CD4-positive, alpha-beta T cell treated with Interleukin-17A for 1 hour (primary cell): ENCODE results near the gene NCR1.
"Not testable (repeated sequence)": the region's sequence is repeated elsewhere in the genome, so short reads cannot be mapped to it uniquely, and the experiment has no call there.

Experiments used
- DNase-seq: peaks from one replicate; pipeline ENCODE4 v3.0.0-alpha.2; 2020

Gene NCR1, protein sequence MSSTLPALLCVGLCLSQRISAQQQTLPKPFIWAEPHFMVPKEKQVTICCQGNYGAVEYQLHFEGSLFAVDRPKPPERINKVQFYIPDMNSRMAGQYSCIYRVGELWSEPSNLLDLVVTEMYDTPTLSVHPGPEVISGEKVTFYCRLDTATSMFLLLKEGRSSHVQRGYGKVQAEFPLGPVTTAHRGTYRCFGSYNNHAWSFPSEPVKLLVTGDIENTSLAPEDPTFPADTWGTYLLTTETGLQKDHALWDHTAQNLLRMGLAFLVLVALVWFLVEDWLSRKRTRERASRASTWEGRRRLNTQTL

DNA sequence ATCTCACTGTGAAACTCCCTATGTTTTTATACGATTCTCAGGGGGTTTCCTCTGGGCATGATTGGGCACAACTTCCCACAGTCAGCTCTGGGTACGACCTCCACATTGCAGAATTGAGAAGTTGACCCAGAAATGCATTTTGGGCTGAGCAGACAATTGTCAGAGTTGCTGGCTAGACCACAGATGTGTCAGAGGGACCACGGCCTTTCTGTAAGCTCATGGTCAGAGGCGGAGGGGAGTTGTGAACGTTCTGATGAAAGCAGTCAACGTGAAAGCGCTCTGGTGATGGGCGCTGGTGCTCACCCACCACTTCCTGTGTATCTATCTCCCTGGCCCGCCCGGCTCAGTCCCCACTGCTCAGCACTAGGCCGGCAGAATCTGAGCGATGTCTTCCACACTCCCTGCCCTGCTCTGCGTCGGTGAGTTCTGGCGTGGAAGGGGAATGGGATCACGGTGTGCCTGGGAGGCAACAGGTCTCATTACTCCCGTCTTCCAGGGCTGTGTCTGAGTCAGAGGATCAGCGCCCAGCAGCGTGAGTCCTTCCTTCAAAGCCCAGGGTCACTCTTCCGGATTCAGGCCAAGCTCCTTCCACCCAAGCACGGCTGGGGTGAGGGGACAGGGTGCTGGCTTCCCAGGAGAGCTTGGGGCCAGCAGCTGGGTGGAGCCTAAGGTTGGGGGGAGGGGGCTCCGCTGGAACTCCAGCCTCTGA lies at the start of gene NCR1:
TSS of gene NCR1 (plus strand) at position 346 of the 709 bp plus-strand sequence. CDS start at position 386, 40 bp downstream.
- DNase-seq = peak; percentile 37

DNA sequence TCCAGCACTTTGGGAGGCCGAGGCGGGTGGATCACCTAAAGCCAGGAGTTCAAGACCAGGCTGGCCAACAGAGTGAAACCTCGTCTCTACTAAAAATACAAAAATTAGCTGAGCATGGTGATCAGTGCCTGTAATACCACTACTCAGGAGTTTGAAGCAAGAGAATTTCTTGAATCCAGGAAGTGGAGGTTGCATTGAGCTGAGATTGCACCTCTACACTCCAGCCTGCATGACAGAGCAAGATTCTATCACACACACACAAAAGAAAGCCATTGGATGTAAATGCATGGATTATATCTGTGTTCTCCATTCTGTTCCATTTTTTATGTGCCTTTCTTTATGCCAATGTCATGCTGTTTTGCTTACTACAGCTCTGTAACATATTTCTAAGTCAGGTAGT lies 47.5 kb upstream of the NCR1 start:
- DNase-seq = not testable (repeated sequence)

DNA sequence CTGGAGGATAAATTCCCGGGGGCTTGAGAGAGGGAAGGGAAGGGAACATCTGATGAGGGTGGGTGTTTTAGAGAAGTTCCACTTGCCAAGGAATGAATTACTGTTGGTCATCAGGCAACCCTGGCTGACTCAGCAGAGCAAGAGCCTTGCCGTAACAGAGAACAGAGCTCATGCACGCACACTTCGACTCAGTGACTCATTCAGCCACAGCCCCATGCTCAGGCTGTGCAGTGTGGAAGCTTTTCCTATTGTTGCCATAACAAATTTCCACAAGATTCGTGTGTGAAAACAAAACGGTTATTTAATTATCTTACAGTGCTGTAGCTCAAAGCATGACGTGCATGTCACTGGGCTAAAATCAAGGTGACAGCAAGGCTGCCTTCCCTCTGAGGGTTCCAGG lies 46.5 kb upstream of the NCR1 start:
- DNase-seq = not testable (repeated sequence)

DNA sequence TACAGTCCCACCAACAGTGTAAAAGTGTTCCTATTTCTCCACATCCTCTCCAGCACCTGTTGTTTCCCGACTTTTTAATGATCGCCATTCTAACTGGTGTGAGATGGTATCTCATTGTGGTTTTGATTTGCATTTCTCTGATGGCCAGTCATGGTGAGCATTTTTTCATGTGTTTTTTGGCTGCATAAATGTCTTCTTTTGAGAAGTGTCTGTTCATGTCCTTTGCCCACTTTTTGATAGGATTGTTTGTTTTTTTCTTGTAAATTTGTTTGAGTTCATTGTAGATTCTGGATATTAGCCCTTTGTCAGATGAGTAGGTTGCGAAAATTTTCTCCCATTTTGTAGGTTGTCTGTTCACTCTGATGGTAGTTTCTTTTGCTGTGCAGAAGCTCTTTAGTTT lies 42.5 kb upstream of the NCR1 start:
- DNase-seq = not testable (repeated sequence)

DNA sequence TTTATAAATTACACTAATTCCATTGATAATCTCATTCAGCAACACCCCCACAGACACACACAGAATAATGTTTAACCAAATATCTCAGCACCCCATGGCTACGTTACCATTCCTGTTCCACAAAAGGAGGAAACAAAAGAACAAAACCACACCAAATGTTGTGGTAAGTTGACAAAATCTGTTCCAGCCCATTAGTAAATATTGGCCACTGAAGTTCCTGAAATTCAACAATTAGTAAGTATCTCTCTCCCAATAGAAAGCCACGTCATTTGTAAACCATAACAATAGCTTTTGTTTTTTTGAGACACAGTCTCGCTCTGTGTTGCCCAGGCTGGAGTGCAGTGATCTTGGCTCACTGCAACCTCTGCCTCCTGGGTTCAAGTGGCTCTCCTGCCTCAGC lies 34.3 kb upstream of the NCR1 start:
- DNase-seq = no peak

DNA sequence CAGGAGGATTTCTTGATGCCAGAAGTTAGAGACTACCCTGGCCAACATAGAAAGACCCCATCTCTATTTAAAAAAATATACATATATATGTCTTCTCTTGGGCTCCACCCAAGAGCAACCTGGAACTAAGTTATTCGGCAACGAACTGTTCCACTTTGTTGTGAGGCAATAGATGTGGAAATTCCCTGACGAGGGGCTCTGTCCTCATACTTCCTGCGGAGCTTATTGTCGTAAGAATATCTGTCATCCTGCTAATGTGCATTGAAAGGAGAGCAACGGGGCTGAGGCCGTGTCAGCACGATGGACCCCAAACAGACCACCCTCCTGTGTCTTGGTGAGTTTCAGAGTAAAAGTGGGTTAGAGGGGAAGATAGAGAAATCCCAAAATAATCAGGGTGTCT lies 32.0 kb upstream of the NCR1 start, which contains the start of gene FCAR:
TSS of gene FCAR (plus strand) at position 246 of the 400 bp plus-strand sequence. CDS start at position 301, 55 bp downstream.
- DNase-seq = no peak

DNA sequence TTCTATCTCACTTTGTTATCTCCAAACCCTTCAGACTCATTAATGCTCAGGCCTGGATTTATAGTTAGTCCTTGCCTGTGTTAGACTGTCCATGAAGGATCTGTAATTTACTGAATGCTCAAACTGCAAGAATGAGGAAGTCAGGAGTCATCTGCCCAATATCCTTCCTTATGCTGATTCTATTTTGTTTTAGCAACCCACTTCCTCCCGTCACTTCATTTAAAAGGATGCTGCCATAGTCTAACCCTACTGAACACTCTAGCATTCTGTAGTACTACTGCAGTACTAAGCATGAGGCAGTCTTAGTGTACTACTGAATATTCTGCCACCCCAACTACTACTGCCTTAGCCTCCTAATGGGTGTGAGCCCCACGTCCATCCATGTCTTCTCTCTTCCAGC lies 30.4 kb upstream of the NCR1 start:
- DNase-seq = no peak

DNA sequence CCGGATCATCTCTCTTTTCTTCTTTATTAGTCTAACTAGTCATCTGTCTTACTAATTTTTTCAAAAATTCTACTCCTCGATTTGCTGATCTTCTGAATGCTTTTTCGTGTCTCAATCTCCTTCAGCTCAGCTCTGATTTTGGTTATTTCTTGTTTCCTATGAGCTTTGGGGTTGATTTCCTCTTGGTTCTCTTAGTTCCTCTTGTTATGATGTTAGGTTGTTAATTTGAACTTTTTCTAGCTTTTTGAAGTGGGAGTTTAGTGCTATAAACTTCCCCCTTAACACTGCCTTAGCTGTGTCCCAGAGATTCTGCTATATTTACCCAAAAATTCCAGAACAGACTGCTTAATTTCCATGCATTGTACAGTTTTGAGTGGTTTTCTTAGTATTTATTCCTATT lies 28.5 kb upstream of the NCR1 start:
- no peak for DNase-seq

DNA sequence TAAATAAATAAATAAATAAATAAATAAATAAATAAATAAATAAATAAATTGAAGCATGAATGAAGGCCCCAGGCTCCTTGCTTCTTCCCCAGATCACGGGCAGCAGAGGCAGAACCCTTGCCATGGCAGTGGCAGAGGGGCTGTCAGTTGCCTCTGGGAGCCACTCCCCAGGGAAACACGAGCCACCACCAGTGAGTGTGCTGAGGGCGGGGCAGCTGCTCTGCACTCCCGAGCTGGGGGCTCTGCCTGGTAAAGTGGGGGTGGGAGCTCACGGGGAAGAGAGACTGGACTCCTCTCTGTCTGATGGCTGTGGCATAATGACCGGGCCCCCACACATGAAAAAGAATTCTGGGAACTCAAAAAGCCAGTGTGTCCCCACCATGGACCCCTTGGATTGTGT lies 24.1 kb upstream of the NCR1 start:
- no peak for DNase-seq

DNA sequence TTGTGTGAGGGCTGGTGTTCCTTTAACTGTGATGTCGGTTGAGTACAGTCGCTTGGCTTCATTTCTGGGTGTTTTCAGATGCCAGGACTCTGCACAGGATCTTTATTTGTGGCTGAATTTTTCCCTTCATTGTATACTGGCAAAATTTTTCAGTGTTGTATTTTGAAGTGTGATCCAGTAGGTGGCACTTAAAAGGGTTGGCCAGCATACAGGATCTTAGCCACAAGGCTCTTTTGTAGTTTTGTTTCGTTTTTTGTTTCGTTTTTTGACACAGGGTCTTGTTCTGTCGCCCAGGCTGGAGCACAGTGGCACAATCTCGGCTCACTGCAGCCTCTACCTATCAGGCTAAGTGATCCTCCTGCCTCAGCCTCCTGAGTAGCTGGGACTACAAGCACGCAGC lies 23.2 kb upstream of the NCR1 start:
- peak; percentile 39 for DNase-seq

DNA sequence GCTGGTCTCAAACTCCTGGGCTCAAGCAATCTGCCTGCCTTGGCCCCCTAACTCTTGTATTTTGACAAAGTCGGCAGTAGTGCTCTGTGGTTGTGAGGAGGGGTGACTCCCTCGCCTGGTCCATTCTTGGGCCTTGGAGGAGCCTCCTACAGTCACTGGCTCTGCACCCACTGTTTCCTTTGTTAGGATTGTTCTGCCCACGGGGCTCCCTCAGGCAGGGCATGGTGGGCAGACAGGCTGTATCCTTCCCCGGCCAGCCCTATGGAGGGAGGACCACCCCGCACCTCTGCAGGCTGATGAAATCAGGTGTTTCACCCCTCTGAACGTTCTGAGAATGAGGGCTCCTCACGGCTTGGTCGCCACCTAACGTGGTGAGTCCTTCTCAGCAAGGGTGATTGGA lies 22.7 kb upstream of the NCR1 start:
- no peak for DNase-seq

DNA sequence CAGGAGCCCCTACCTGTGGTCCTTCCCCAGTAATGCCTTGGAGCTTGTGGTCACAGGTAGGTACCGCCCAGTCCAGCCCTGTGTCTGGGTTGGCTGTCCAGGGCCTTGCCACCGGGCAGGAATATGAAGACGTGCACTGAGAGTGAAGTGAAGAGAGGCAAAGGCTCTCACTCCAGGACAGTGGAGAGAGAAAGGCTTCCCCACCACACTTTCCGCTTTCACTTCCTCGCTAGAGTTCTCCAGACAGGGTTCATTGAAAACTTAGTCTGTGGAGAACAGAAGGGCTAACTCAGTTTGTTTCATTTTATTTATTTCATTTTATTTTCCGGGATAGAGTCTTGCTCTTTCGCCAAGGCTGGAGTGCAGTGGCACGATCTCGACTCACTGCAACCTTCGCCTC lies 17.7 kb upstream of the NCR1 start:
- DNase-seq = no peak

DNA sequence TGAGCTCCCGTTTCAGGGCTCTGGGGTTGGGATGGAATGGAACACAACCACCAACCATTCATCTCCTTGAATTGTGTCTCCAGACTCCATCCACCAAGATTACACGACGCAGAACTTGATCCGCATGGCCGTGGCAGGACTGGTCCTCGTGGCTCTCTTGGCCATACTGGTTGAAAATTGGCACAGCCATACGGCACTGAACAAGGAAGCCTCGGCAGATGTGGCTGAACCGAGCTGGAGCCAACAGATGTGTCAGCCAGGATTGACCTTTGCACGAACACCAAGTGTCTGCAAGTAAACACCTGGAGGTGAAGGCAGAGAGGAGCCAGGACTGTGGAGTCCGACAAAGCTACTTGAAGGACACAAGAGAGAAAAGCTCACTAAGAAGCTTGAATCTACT lies 16.4 kb upstream of the NCR1 start:
- no peak for DNase-seq

DNA sequence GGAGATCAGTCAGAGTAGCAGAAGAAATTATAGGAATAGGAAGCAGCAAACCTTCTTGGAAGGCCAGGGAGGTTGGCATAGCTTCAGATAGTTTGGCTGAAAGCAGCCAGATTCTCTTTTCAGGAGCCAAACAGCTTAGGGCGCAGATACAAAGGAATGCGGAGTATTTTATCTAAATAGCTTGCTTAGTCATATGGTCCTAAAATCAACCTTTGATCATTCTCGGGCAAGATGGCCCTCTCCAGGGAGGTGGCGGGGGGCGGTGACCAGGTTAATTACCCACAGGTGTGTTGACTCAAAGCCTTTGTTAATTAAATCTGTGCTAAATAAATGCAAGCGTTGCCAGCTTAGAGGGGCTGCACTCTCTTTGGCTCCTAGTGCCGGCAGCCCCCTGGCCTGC lies 12.5 kb upstream of the NCR1 start:
- DNase-seq = no peak

DNA sequence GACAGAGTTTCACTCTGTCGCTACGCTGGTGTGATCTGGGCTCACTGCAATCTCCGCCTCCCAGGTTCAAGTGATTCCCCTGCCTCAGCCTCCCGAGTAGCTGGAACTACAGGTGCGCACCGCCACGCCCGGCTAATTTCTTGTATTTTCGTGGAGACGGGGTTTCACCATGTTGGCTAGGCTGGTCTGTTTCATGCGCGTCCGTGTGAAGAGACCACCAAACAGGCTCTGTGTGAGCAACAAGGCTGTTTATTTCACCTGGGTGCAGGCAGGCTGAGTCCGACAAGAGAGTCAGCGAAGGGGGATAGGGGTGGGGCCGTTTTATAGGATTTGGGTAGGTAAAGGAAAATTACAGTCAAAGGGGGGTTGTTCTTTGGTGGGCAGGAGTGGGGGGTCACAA lies 11.8 kb upstream of the NCR1 start:
- DNase-seq = not testable (repeated sequence)

DNA sequence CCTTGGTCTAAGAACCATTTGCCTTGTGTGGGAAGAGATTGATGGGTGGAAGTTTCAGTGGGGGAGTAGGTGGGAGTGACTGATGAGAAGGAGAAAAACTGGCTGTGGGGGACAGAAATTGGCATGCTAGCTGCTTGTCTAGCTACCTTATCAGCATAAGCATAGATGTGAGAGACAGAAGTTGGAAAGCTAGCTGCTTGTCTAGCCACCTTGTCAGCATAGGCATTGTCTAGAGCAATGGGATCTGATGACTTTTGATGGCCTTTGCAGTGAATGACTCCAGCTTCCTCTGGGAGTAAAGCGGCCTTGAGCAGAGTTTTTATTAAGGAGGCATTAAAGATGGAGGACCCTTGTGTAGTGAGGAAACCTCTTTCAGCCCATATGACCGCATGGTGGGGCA lies 9.9 kb upstream of the NCR1 start:
- no peak for DNase-seq

DNA sequence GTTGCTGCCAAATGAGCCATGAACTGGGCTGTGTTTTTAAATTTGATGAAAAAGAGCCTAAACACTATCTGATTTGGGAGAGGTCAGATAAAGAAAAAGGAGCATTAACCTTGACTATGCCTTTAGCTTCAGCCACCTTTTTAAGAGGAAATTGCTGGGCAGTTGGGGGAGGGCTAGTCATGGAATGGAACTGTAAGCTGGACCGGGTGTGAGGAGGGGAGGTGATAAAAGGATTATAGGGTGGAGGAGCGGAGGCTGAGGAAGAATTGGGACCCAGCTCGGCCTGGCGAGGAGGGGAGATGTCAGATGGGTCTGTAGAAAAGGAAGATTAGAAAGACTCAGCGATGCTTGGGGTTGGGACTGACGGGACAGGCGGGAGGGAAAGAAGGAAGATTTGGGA lies 7.3 kb upstream of the NCR1 start:
- not testable (repeated sequence) for DNase-seq

DNA sequence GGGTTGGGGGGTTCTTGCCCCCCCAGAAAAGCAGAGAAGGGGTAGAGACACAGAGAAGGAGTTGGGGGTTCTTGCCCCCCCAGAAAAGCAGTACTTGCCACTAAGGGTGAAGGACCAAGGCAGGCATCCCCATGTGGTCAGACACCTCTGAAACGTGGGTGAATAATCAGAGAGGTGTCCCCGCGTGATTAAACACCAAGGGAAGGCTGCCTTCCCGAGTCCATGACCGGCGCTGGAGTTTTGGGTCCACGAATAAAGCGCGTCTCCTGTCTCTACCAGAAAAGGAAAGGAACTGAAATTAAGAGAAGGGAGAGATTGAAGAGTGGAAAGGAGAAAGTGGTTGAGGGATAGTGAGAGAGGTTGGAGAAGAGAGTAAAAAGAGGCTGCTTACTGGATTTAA lies 6.3 kb upstream of the NCR1 start:
- DNase-seq = not testable (repeated sequence)

DNA sequence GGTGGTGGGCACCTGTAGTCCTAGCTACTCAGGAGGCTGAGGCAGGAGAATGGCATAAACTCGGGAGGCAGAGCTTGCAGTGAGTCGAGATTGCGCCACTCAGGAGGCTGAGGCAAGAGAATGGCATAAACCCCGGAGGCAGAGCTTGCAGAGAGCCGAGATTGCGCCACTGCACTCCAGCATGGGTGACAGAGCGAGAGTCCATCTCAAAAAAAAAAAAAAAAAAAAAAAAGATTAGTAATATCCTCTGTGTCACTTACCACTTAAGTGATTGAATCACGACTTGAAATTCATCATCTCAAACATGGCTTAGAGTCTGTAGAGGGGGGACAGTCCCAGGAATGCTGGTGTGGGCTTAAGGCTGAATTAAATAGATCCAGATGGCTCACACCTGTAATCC lies 4.8 kb upstream of the NCR1 start:
- DNase-seq = not testable (repeated sequence)

DNA sequence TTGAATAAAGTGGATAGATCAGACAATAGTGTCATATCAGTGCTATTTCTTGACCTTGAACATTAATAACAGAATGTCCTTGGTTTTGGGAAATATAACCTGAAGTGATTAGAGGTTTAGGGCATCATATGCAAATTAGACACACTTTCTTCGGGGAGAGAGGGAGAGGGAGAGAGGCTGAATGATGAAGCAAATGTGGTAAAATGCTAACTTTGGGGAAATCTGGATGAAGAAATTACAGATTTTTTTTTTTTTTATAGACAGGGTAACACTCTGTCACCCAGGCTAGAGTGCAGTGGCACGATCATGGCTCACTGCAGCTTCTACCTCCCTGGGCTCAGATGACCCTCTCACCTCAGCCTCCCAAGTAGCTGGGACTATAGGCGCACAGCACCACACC lies 3.9 kb upstream of the NCR1 start:
- no peak for DNase-seq

DNA sequence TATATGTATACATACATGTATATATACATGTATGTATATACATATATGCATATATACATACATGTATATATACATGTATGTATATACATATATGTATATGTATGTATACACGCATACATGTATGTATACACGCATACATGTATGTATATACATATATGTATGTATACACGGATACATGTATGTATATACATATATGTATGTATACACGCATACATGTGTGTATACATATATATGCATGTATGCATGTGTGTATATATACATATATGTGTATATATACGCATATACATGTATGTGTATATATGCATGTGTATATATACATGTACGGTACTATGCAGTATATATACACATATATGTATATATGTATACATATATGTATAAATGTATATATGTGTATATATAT lies 2.6 kb upstream of the NCR1 start:
- DNase-seq = no peak

DNA sequence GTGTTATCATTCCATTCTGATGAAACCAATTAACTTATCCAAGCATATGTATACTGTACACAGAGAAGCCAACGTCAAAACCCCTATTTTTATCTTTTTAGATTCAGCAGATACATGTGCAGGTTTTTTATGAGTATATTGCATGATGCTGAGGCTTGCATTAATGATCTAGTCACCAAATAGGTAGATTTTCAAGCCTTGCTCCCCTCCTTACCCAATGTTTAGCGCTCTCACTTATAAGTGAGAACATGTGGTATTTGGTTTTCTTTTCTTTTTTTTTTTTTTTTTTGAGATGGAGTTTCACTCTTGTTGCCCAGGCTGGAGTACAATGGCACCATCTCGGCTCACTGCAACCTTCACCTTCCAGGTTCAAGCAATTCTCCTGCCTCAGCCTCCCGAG lies 1.7 kb upstream of the NCR1 start:
- not testable (repeated sequence) for DNase-seq

DNA sequence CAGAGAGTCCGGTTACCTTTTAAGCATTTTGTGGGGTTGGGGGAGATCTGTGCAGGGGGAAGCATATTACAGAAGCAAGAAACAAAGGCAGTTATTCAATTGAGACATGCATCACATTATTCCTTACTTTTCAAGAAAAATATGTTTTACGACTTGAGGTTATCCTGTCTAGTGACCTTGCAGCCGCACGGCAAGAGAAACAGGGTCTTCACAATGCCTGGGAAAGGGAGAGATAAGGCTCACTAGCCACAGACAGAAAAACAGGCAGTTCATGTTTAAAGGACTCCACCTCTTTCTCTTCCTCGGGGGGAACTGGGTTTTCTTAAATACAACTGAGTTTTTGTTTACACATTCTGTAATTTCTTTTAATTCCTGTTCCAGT lies 536 bp upstream of the NCR1 start:
- DNase-seq = no peak

DNA sequence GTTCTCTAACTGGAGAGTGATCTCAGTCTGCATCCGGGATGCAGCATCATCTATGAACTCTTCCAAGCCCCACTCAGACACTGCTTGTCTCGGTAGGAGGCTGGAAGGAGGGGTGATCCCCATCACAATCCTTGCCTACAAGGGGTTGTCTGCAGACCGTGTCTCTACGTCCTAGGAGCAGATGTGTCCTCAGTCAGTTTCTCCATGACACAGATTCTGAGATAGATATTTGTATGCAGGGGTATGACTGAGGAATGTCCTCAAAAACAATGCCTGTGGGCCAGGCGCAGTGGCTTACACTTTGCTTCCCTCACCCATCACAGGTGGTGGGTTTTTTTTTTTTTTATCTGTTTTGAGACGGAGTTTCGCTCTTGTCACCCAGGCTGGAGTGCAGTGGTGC lies 871 bp downstream of the NCR1 start:
- no peak for DNase-seq

DNA sequence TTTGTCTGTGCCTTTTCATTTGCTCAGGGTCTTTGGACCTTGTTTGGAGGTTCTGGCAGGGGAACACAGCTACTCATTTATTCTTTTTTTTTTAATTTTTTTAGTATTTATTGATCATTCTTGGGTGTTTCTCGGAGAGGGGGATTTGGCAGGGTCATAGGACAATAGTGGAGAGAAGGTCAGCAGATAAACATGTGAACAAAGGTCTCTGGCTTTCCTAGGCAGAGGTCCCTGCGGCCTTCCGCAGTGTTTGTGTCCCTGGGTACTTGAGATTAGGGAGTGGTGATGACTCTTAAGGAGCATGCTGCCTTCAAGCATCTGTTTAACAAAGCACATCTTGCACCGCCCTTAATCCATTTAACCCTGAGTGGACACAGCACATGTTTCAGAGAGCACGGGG lies 2.0 kb downstream of the NCR1 start:
- DNase-seq = not testable (repeated sequence)
